ENCODE results near the gene APRT. TPM values are rescaled to one million over a fixed set of nuclear protein-coding genes. Genes with fewer than 3 reads are reported as not detected.
A peak's percentile ranks its signal among the peaks of the same experiment; 100 is the strongest.

Gene APRT
- polyA plus RNA-seq, 1 donor from 2014 or later, result 416 TPM

GRCh38 chr16:88809676-88810165 lies 2.0 kb downstream of the APRT start:
- peak overlapping the region in 2 of 4 donors; percentile 86 to 97 for H3K4me3 Mint-ChIP-seq
- no peaks in the 10 kb centered on the region for H3K27me3 Mint-ChIP-seq
- H3K36me3 Mint-ChIP-seq, result no peaks in the 10 kb centered on the region
- peaks cover 0 to 8% (median 6%) of the 10 kb centered on the region in 3 donors for H3K4me1 Mint-ChIP-seq
- H3K9me3 Mint-ChIP-seq, result no peaks in the 10 kb centered on the region
- H3K27ac Mint-ChIP-seq, result peak overlapping the region in 2 of 3 donors; percentile 81 to 89

GRCh38 chr16:88809068-88809675 lies 2.6 kb downstream of the APRT start:
- no peaks in the 10 kb centered on the region for H3K36me3 Mint-ChIP-seq
- H3K9me3 Mint-ChIP-seq, result no peaks in the 10 kb centered on the region
- no peaks in the 10 kb centered on the region for H3K27me3 Mint-ChIP-seq
- H3K27ac Mint-ChIP-seq, result no peak overlapping the region
- peak overlapping the region in 2 of 4 donors; percentile 65 to 86 for H3K4me3 Mint-ChIP-seq
- peaks cover 0 to 8% (median 6%) of the 10 kb centered on the region in 3 donors for H3K4me1 Mint-ChIP-seq

GRCh38 chr16:88807626-88808453 lies 3.9 kb downstream of the APRT start:
- Mint-ChIP-seq H3K27me3 (no peaks in the 10 kb centered on the region), H3K27ac (peak overlapping the region in 1 of 3 donors; percentile 65), H3K36me3 (no peaks in the 10 kb centered on the region), H3K9me3 (no peaks in the 10 kb centered on the region), H3K4me3 (peak overlapping the region in 1 of 4 donors; percentile 86), H3K4me1 (peaks cover 0 to 8% (median 0%) of the 10 kb centered on the region in 3 donors)

GRCh38 chr16:88807142-88807625 lies 4.5 kb downstream of the APRT start:
- Mint-ChIP-seq H3K27me3 (no peaks in the 10 kb centered on the region), H3K36me3 (no peaks in the 10 kb centered on the region), H3K4me3 (peak overlapping the region in 1 of 4 donors; percentile 27), H3K9me3 (no peaks in the 10 kb centered on the region), H3K27ac (peak overlapping the region in 1 of 3 donors; percentile 28), H3K4me1 (peaks cover 0 to 7% (median 0%) of the 10 kb centered on the region in 3 donors)

GRCh38 chr16:88806491-88807111 lies 5.1 kb downstream of the APRT start:
- no peak overlapping the region for H3K4me3 Mint-ChIP-seq
- no peak overlapping the region for H3K27ac Mint-ChIP-seq
- no peaks in the 10 kb centered on the region for H3K9me3 Mint-ChIP-seq

GRCh38 chr16:88805887-88806393 lies 5.8 kb downstream of the APRT start:
- Mint-ChIP-seq H3K4me3 (no peak overlapping the region), H3K36me3 (no peaks in the 10 kb centered on the region), H3K4me1 (peaks cover 0 to 8% (median 3%) of the 10 kb centered on the region in 3 donors), H3K27me3 (no peaks in the 10 kb centered on the region), H3K27ac (no peak overlapping the region), H3K9me3 (no peaks in the 10 kb centered on the region)

More at GRCh38 chr16:88806491-88807111, 5.1 kb downstream of the APRT start:
- H3K27me3 Mint-ChIP-seq, result no peaks in the 10 kb centered on the region
- peaks cover 0 to 5% (median 3%) of the 10 kb centered on the region in 3 donors for H3K4me1 Mint-ChIP-seq
- H3K36me3 Mint-ChIP-seq, result no peaks in the 10 kb centered on the region

- Mint-ChIP-seq H3K27ac (no peak overlapping the region), H3K4me3 (peak overlapping the region in 1 of 4 donors; percentile 66), H3K9me3 (no peaks in the 10 kb centered on the region), H3K4me1 (peaks cover 2 to 7% (median 3%) of the 10 kb centered on the region in 3 donors), H3K36me3 (no peaks in the 10 kb centered on the region), H3K27me3 (no peaks in the 10 kb centered on the region)
Observed at GRCh38 chr16:88805340-88805715, 6.4 kb downstream of the APRT start.

- no peaks in the 10 kb centered on the region for H3K27me3 Mint-ChIP-seq
- H3K4me1 Mint-ChIP-seq, result peaks cover 3 to 6% (median 4%) of the 10 kb centered on the region in 3 donors
- peak overlapping the region in 3 of 4 donors; percentile 9 to 78 (median 66) for H3K4me3 Mint-ChIP-seq
- H3K36me3 Mint-ChIP-seq, result no peaks in the 10 kb centered on the region
- peak overlapping the region in 1 of 3 donors; percentile 76 for H3K27ac Mint-ChIP-seq
- no peaks in the 10 kb centered on the region for H3K9me3 Mint-ChIP-seq
Observed at GRCh38 chr16:88804552-88805339, 7.0 kb downstream of the APRT start.

GRCh38 chr16:88804173-88804551 lies 7.6 kb downstream of the APRT start:
- no peaks in the 10 kb centered on the region for H3K27me3 Mint-ChIP-seq
- no peaks in the 10 kb centered on the region for H3K9me3 Mint-ChIP-seq
- H3K4me3 Mint-ChIP-seq, result peak overlapping the region; percentile 8 to 78 (median 38)
- peak overlapping the region in 1 of 3 donors; percentile 76 for H3K27ac Mint-ChIP-seq
- H3K36me3 Mint-ChIP-seq, result no peaks in the 10 kb centered on the region
- H3K4me1 Mint-ChIP-seq, result peaks cover 3 to 6% (median 4%) of the 10 kb centered on the region in 3 donors

- H3K36me3 Mint-ChIP-seq, result no peaks in the 10 kb centered on the region
- H3K4me3 Mint-ChIP-seq, result peak within 1 kb of the TSS; percentile 84 to 94 (median 92)
- no peaks in the 10 kb centered on the region for H3K9me3 Mint-ChIP-seq
- peaks cover 3 to 6% (median 4%) of the 10 kb centered on the region in 3 donors for H3K4me1 Mint-ChIP-seq
- H3K27me3 Mint-ChIP-seq, result no peaks in the 10 kb centered on the region
- peak within 1 kb of the TSS; percentile 88 to 95 (median 93) for H3K27ac Mint-ChIP-seq
Observed at GRCh38 chr16:88803264-88803987, 8.3 kb downstream of the APRT start, which contains the start of gene CDT1. CDT1 (plus strand) TSS chr16:88803789; CDS start chr16:88803832, 43 bp downstream.

- Mint-ChIP-seq H3K36me3 (no peaks in the 10 kb centered on the region), H3K4me1 (peaks cover 3 to 6% (median 4%) of the 10 kb centered on the region in 3 donors), H3K4me3 (peak overlapping the region in 1 of 4 donors; percentile 76), H3K27ac (peak overlapping the region in 1 of 3 donors; percentile 95), H3K9me3 (no peaks in the 10 kb centered on the region), H3K27me3 (no peaks in the 10 kb centered on the region)
Observed at GRCh38 chr16:88800277-88800592, 11.5 kb downstream of the APRT start.

- Mint-ChIP-seq H3K36me3 (no peaks in the 10 kb centered on the region), H3K27ac (peak overlapping the region in 1 of 3 donors; percentile 95), H3K9me3 (no peaks in the 10 kb centered on the region), H3K27me3 (no peaks in the 10 kb centered on the region), H3K4me3 (peak overlapping the region in 1 of 4 donors; percentile 76), H3K4me1 (peaks cover 6 to 10% (median 9%) of the 10 kb centered on the region in 3 donors)
Observed at GRCh38 chr16:88799569-88800276, 12.0 kb downstream of the APRT start.

Measured in IgD-negative memory B cell (primary cell).